ENCODE results near the gene FRMD8.

GRCh38 chr11:65436412-65437032 is 50.1 kb downstream of the FRMD8 start:
- no peak for TF ChIP-seq CTCF (conservative IDR thresholded peaks at IDR 0.05 in 1 of 2, IDR thresholded peaks at IDR 0.05 in 1 of 2; ENCODE audit: low read depth in 1 of 2, low read length in 2 of 2)
- no peak for TF ChIP-seq EZH2 (IDR thresholded peaks at IDR 0.05; ENCODE audit: low read length, missing control alignments)

All from fibroblast of lung (primary cell).